Omental fat pad (tissue), 4 donors: Measurements from ENCODE around the gene SERPINA4. TPM values are rescaled to one million over a fixed set of nuclear protein-coding genes. Genes with fewer than 3 reads are reported as not detected.

Source experiments
- ATAC-seq: fragments of 150-250 bp; one replicate; pipeline ENCODE4 v1.9.1; 2016; ENCODE audit warnings: mild to moderate bottlenecking, moderate library complexity; ENCODE audit not compliant: low FRiP score
- DNase-seq: peaks from one replicate; pipeline ENCODE4 v3.0.0-alpha.2; 2019; ENCODE audit warnings: low spot score
- CTCF ChIP-seq, 3 donors: fragments of 450-650 bp; IDR thresholded peaks; one replicate each; pipeline ENCODE4 v1.5.1; 2016 to 2017; ENCODE audit warnings: antibody characterized with exemption in 3 of 3, mild to moderate bottlenecking in 3 of 3, moderate library complexity in 2 of 3
- total RNA-seq, 4 donors: library from RNA; depleted of rRNA; stranded (reverse); fragments of >200 nt; gene quantifications; one replicate each; pipeline ENCODE4 v1.1.0, GENCODE V29; 2016

Gene SERPINA4
- total RNA-seq, 4 donors from 2014 or later, result not detected

- TF ChIP-seq CTCF (IDR thresholded peaks at IDR 0.05), result no peak
- ATAC-seq, result no peak
Observed at GRCh38 chr14:94596361-94596760, 35.1 kb downstream of the SERPINA4 start.

DNA sequence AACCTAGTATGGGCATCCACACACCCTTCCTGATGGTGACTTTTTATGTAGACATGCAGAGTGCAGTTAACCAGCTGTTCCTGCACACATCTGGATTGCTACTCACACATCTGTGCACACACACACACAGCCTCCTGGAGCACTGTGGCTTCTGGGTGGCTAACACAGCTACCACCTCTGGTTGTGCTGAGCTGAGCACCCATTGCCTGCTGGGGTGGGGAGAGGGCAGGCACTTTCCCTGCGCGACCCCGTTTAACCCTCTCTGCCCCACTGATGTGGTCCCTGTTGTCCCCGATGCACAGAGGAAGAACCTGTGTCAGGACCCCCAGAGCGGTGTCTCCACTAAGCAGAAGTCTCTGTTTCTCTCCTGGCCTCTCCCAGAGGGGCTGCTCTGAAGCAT is 36.5 kb downstream of the SERPINA4 start:
- ATAC-seq (no peak), DNase-seq (no peak)
- TF ChIP-seq CTCF (IDR thresholded peaks at IDR 0.05), result no peak

More at GRCh38 chr14:94596361-94596760, 35.1 kb downstream of the SERPINA4 start:
- no peak for DNase-seq

DNA sequence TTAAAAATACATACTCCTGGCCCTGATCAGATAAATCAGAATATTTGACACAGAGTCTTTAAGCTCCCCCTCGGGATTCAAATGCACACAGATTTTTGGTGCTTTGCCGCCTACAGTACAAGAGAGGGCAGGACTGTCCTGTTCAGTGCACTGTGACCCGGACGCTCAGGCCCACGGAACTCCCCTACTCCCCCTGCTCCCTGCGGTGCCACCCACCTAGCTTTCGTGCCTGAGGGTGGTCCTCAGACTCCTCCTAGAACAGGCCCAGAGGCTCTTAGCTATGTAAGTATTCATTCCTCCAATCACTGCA is 37.2 kb downstream of the SERPINA4 start:
- TF ChIP-seq CTCF (IDR thresholded peaks at IDR 0.05), result no peak
- ATAC-seq (no peak), DNase-seq (no peak)

- DNase-seq, result peak; percentile 43
Observed at GRCh38 chr14:94598816-94599655, 37.8 kb downstream of the SERPINA4 start.

DNA sequence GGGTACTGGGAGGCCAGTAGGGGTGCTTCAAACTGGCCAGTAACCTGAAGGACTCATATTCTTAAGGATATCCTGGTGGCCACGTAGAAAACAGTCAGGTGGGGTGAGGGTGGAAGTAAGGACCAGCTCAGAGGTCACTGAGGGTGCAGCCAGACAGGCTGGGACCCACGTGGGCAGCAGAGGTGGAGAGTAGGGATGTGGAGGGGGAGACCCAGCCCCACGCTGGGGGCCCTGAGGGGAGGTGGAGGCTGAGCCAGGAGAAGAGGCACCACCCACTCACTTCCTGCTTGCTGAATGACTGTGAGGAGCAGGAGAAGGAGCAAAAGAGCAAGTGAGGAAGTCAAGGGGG is 38.4 kb downstream of the SERPINA4 start:
- DNase-seq (no peak), ATAC-seq (no peak)
- no peak for TF ChIP-seq CTCF (IDR thresholded peaks at IDR 0.05)

More at GRCh38 chr14:94598816-94599655, 37.8 kb downstream of the SERPINA4 start:
- TF ChIP-seq CTCF (IDR thresholded peaks at IDR 0.05), result no peak
- peak; percentile 81 for ATAC-seq

DNA sequence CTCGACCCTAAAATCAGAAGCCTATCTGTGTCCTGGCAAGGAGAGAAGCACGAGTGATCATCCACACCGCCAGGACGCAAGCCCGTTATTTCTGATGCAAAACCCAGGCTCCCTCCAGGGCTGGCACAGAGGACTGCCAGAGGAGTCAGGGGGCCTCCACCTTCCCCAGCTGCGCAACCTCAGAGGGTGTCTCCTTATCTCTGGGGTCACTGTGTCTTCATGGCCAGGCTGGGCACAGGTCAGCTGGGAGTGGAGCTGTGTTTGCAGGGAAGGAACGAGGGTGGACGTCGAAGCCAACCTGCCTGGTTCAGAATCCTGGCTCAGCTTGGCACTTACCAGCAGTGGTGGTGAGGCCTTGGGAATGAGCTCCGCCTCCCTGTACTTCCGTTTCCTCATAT is 38.9 kb downstream of the SERPINA4 start:
- DNase-seq, result no peak
- no peak for ATAC-seq
- TF ChIP-seq CTCF (IDR thresholded peaks at IDR 0.05), result no peak

GRCh38 chr14:94601884-94602391 is 40.7 kb downstream of the SERPINA4 start:
- DNase-seq, result peak; percentile 38
- peak; percentile 83 for ATAC-seq
- no peak for TF ChIP-seq CTCF (IDR thresholded peaks at IDR 0.05)
